ENCODE results near the gene SERINC5. TPM values are rescaled to one million over a fixed set of nuclear protein-coding genes. Genes with fewer than 3 reads are reported as not detected.

Gene SERINC5
- total and polyA plus RNA-seq, 4 donors = 6.2 to 84.5 (median 23.9) TPM

DNA sequence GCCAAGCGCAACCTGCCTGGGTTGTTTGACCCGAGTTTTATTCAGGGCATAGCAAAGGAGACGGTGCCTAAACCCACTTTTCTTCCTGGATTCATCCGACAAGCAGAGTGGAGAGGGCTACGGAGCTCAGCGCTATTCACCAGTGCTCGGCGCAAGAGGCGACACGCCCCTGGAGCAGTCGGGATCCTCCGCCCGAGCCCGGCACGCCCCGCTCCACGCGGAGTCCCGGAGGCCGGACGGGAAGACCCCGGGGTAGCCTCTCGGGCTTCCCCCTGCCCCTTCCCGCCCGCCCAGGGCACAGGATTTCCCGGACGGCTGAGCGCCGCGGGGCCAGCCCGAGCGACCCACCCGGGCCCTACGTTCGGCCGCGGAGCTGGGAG lies 427 bp downstream of the SERINC5 start:
- DNase-seq (peak; percentile 70 to 74 (median 72)), ATAC-seq (ENCODE audit: insufficient read depth, low FRiP score) (peak; percentile 80)
- TF ChIP-seq, protein P1, sequence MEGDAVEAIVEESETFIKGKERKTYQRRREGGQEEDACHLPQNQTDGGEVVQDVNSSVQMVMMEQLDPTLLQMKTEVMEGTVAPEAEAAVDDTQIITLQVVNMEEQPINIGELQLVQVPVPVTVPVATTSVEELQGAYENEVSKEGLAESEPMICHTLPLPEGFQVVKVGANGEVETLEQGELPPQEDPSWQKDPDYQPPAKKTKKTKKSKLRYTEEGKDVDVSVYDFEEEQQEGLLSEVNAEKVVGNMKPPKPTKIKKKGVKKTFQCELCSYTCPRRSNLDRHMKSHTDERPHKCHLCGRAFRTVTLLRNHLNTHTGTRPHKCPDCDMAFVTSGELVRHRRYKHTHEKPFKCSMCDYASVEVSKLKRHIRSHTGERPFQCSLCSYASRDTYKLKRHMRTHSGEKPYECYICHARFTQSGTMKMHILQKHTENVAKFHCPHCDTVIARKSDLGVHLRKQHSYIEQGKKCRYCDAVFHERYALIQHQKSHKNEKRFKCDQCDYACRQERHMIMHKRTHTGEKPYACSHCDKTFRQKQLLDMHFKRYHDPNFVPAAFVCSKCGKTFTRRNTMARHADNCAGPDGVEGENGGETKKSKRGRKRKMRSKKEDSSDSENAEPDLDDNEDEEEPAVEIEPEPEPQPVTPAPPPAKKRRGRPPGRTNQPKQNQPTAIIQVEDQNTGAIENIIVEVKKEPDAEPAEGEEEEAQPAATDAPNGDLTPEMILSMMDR (IDR thresholded peaks at IDR 0.05; ENCODE audit: control extremely low read depth, extremely low read depth) = no peak
- peak overlapping the region; percentile 58 to 95 for H3K9ac ChIP-seq (ENCODE audit: insufficient read depth in 1 of 2, low read length in 2 of 2)
- peaks cover 0 to 3% (median 0%) of the 10 kb centered on the region in 4 donors for H3K36me3 ChIP-seq (ENCODE audit: control insufficient read depth in 4 of 4, insufficient read depth in 4 of 4, low read length in 4 of 4)
- peaks cover 9 to 35% (median 18%) of the 10 kb centered on the region in 5 donors for H3K4me1 ChIP-seq (ENCODE audit: control insufficient read depth in 5 of 5, insufficient read depth in 5 of 5, low read length in 5 of 5)
- H3K4me3 ChIP-seq = peak overlapping the region; percentile 88
- H3K27ac ChIP-seq (ENCODE audit: low read depth in 1 of 2, low read length in 1 of 2) = peak overlapping the region; percentile 95 to 99
- no peaks in the 10 kb centered on the region for H3K27me3 ChIP-seq (ENCODE audit: control insufficient read depth in 3 of 3, insufficient read depth in 3 of 3, low read length in 2 of 3)
- 0% methylated on average over 33 to 37 of the region's 37 CpGs for WGBS, 2 donors
- H3K9me3 ChIP-seq (ENCODE audit: control insufficient read depth in 4 of 4, insufficient read depth in 3 of 4, low read length in 3 of 4) = no peaks in the 10 kb centered on the region

DNA sequence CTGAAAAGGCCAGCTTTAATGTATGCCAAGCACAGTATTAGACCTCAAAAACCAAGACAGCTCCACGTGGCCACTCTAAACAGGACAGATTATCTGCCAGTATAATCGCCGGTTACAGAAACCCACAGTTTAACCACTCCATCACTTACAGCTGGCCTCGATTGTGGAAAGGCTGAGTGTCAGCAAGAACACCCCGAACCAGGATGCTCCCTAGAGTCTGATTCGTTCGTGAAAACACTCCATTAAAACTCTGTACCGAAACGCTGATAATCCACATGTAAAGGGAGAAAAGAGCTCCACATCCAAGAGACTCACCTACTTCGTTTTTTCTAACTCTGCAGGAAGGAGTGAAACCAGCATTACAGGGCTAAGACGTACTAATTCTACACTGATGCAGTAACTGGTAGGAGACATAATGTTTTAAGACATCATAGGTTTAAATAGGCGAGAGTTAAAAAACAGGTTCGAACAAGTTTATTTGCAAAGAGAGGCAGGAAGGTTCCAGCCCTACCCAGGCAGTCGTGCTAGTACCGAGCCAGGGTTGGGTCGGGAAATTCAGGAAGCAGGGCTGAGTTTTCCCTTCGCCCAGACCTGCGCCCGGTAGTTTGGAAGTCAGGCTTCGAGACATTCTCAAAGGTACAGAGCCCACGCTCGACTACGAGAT lies 949 bp downstream of the SERINC5 start:
- Histone ChIP-seq H3K9ac (ENCODE audit: insufficient read depth in 1 of 2, low read length in 2 of 2) (peak overlapping the region; percentile 58 to 95), H3K9me3 (ENCODE audit: control insufficient read depth in 4 of 4, insufficient read depth in 3 of 4, low read length in 3 of 4) (no peaks in the 10 kb centered on the region), H3K27me3 (ENCODE audit: control insufficient read depth in 3 of 3, insufficient read depth in 3 of 3, low read length in 2 of 3) (no peaks in the 10 kb centered on the region), H3K36me3 (ENCODE audit: control insufficient read depth in 4 of 4, insufficient read depth in 4 of 4, low read length in 4 of 4) (peaks cover 0 to 3% (median 0%) of the 10 kb centered on the region in 4 donors), H3K27ac (ENCODE audit: low read depth in 1 of 2, low read length in 1 of 2) (peak overlapping the region; percentile 95 to 99), H3K4me1 (ENCODE audit: control insufficient read depth in 5 of 5, insufficient read depth in 5 of 5, low read length in 5 of 5) (peaks cover 9 to 40% (median 19%) of the 10 kb centered on the region in 5 donors), H3K4me3 (peak overlapping the region; percentile 88)
- ATAC-seq (ENCODE audit: insufficient read depth, low FRiP score) = peak; percentile 0
- peak; percentile 21 to 60 (median 53) for DNase-seq
- TF ChIP-seq, protein P1 (IDR thresholded peaks at IDR 0.05; ENCODE audit: control extremely low read depth, extremely low read depth) = no peak
- WGBS, 2 donors = 0 to 1% methylated on average over 23 of the region's 23 CpGs

DNA sequence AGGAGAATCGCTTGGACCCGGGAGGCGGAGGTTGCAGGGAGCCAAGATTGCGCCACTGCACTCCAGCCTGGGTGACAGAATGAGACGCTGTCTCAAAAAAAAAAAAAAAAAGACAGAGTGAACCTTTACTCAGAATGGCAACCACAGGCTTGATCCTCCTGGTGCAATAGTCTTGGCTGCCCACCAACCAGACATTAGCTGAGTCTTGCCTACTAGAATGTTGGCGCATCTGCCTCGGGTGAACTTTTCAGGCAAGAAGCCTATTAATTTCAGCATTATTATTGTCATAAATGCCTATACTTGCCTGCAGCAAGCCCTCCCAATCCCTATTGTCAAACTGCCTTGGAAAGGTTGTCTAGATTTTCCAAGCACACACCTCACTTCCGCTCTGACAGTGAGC lies 4.2 kb downstream of the SERINC5 start:
- H3K4me1 ChIP-seq (ENCODE audit: control insufficient read depth in 5 of 5, insufficient read depth in 5 of 5, low read length in 5 of 5) = peaks cover 11 to 55% (median 39%) of the 10 kb centered on the region in 5 donors

More for the DNA sequence above, 4.2 kb downstream of the SERINC5 start:
- Histone ChIP-seq H3K4me3 (no peak overlapping the region), H3K36me3 (ENCODE audit: control insufficient read depth in 4 of 4, insufficient read depth in 4 of 4, low read length in 4 of 4) (peaks cover 0 to 6% (median 0%) of the 10 kb centered on the region in 4 donors), H3K9me3 (ENCODE audit: control insufficient read depth in 4 of 4, insufficient read depth in 3 of 4, low read length in 3 of 4) (no peaks in the 10 kb centered on the region), H3K9ac (ENCODE audit: insufficient read depth in 1 of 2, low read length in 2 of 2) (no peak overlapping the region), H3K27me3 (ENCODE audit: control insufficient read depth in 3 of 3, insufficient read depth in 3 of 3, low read length in 2 of 3) (no peaks in the 10 kb centered on the region), H3K27ac (ENCODE audit: low read depth in 1 of 2, low read length in 1 of 2) (no peak overlapping the region)
- no peak for DNase-seq
- TF ChIP-seq, protein P1 (IDR thresholded peaks at IDR 0.05; ENCODE audit: control extremely low read depth, extremely low read depth) = no peak
- no peak for ATAC-seq (ENCODE audit: insufficient read depth, low FRiP score)
- 57 to 78% methylated on average over 8 of the region's 8 CpGs for WGBS, 2 donors

All from lung (tissue), 12 donors.